GM18951 (cell line): Measurements from ENCODE around the gene WNT6.

Experiments used
- POLR2A ChIP-seq: IDR thresholded peaks from 4 replicates; pipeline ENCODE4 v1.6.1; 2011; ENCODE audit warnings: mild to moderate bottlenecking; ENCODE audit not compliant: insufficient read length, insufficient read depth; ENCODE audit errors: extremely low read depth
- in situ Hi-C: fragments of 300-500 bp; cut with MboI; formaldehyde crosslinking; loops from one replicate; pipeline ENCODE4 v1.12.0; 2022; ENCODE audit warnings: low sequenced_read_pairs, mixed read lengths, inconsistent platforms; ENCODE audit not compliant: unreplicated experiment

Gene WNT6

DNA sequence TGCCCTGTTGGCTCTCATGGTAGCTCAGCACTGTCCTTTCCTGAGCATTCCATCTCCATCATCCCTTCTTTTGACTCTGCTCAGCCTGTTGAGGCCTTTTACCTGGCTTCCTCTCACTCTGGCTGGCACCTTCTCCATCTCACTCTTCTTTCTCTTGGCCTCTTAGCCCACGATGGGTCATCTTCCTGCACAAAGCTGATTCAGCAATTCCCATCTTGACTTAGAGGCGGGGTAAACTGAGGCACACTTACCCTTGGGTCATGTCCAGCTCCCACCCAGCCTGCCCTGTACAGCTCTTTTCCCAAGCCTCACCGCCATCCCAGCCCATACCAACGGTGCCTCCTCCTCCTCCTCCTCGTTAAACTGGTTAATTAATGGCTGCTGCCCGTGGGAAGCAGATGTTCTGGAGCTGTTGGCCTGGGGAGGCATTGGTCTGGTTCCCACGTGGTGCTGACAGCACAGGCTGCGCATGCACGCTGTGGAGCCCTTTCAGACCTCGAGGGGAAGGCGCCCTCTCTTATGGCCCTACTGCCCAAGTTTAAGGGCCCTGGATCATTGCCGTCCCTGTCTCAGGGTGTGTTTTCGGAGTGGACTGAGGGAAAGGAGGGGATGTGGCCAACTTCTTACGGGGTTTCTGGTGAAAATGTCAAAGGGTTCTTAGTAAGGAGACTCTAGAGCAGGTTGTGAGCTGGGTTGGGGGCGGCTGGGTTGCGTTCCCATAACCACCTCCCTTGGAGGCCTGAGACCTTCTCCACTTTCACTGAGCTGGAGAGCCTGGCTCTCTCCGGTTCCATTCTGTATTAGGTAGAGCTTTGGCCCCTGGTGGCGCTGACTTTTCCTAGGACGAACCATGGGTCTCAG is 31.9 kb downstream of the WNT6 start:
- no peak for TF ChIP-seq POLR2A

GRCh38 chr2:218892693-218893348 is 33.2 kb downstream of the WNT6 start:
- peak; percentile 56 for TF ChIP-seq POLR2A
- in situ Hi-C loops: no loop called here

More for the DNA sequence above, 31.9 kb downstream of the WNT6 start:
- in situ Hi-C loops: no loop called here

DNA sequence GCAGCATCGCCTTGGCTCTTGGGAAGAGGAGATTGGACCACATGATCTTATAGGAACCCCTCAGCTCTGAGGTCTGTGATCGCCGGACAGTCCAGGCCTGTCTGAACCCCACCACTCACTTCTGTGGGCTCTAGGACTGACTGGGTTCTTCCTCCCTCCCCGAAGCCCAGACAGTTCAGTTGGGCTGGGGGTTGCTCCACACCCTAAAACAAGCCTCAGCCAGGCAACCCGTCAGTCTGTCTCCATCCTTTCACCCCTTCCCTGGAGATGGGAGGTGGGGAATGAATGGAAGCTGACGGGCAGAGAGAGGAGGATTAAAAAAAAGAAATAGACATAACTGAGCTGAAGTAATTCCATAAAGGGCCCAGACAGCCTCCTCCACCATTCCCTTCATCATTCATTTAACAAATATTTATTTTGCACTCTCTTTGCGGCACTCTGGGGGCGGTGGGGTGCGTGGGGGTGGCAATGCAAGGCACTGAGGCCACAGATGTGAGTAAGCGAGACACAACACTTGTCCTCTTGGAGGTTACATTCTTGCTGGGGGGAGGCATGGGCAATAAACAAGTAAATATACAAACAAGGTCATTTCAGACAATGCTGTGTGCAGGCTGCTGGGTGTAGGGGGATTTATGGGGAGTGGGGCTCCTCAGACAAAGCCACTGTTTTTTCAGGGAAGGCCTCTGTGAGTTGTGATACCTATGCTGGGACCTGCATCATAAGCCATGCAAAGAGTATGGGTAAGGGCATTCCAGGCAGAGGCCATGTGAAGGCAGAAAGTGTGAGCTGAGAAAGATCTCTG is 33.9 kb downstream of the WNT6 start:
- no peak for TF ChIP-seq POLR2A

GRCh38 chr2:218894151-218894879 is 34.7 kb downstream of the WNT6 start:
- TF ChIP-seq POLR2A: peak; percentile 15
- in situ Hi-C loops: no loop called here

More for the DNA sequence above, 33.9 kb downstream of the WNT6 start:
- in situ Hi-C loops: no loop called here

- in situ Hi-C loops: no loop called here
- TF ChIP-seq POLR2A: no peak
These were observed 35.2 kb downstream of the WNT6 start for GRCh38 chr2:218894880-218895157.

GRCh38 chr2:218895326-218895725 is 35.7 kb downstream of the WNT6 start:
- in situ Hi-C loops: no loop called here

GRCh38 chr2:218895759-218896500 is 36.3 kb downstream of the WNT6 start:
- TF ChIP-seq POLR2A: no peak
- in situ Hi-C loops: no loop called here

More at GRCh38 chr2:218895326-218895725, 35.7 kb downstream of the WNT6 start:
- no peak for TF ChIP-seq POLR2A

DNA sequence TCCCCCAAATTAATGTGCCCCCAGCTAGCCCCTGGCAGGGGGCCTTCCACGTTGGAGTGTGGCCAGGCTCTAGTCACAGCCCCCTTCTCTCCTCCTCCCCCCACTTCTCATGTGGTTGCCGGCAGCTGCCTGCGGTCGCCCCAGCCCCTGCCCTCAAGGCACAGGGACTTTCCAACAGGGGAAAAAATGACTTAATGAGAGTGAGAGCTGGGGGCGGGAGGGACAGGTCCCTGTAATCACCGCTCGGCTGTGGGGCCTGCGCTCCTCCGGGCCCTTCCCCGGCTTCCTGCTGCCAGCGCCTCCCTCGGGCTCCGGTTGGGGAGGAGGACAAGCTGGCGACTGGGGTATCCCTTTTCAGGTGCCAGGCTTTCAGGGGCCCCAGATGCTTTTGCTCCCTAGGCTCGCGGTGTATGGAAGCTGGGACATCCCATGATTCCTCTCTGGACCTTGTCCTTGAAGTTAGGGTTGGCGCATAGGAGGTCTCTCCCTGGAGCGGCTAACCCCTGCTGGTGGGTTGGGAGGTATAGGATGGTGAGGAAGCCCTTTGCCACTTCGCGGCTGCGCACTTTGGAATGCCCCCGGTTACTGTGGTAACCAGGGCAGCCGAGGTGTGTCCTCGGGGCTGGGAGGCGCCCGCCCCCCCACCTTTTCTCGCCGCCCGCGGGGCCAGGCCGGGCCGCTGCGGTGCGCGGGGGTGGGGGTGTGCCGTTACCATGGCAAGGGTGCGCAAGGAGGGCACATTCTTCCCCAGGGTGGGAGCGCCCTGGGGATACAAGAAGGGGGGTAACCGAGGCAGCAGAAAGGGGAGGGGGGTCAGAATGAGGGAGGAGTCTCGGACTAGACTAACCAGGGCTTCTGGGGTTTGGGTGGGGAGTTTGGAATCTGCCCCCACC is 37.1 kb downstream of the WNT6 start:
- in situ Hi-C loops: no loop called here
- TF ChIP-seq POLR2A: peak; percentile 56

DNA sequence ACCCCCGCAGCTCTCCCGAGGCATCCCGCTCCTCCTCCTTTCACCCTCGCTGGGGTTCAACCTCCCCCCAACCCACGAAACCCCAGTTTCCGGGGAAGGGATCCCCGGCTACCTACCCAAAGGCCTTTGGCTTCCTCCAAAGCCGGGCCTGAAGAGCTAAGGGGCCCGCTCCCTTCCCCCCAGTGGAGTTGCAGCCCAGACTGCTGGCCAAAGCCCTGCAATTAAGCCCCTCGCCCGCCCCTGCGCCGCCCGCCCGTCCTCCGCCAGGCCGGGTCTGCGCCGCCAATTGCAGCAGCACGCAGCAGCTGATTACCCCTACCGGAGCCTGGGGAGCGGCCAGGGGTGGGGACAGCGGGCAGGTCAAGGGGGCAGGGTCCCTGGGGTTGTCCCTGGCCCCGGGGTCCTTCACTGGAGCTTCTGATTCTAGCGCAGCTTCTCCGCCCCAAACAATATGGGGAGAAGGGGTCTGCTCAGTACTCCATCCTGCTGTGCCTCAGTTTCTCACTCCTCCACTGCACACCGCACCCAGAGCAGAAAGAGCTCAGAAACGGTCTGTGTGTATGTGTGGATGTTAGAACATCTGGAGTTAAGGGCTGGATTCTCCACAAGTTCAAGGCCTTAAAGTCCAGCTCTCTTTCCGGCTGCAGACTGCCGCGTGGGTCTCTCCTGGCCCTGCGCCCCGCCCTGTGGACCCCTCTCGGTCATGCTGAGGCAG is 37.9 kb downstream of the WNT6 start:
- in situ Hi-C loops: no loop called here
- TF ChIP-seq POLR2A: no peak

DNA sequence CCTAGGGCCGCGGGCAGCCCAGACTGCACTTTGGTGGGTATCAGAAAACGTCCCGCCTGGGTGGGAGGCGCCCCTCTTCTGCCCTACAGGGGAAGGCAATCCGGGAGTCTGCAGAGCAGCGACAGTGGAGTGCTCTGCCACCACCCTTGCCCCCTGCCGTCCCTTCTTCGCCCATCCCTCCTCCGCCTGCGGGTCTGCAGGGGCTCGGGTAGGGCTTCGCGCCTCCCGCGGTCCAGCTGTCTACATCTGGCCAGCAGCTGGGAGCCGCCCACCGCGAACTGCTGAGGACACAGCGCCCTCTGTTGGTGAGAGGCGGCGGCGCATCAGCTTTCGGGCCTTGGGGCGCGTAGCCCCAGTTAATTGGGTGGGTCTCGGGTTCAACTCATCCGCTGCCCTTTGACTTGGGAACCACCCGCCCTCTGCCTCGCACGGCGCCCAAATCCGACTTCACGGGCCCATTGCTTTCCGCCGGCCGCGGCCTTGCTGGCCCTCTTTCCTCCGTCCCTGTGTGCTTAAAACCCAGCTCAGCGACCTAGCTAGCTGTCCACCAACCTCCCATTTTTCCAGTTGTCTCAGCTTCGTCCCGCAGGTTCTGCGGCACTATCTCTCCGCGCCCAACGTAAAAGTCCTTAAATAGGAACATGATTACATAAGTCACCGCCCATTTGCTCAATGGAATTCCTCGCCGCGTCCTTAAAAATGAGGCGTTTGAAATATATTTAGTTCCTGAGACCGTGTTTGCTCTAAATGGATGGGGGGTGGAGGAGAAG is 38.7 kb downstream of the WNT6 start:
- TF ChIP-seq POLR2A: peak; percentile 32
- in situ Hi-C loops: no loop called here
